Measurements from ENCODE around the gene SPINT1.

The SPINT1 gene

GRCh38 chr15:40893733-40894680 lies 50.2 kb downstream of the SPINT1 start, which contains the start of gene VPS18:
Gene VPS18, plus strand, starts transcription at chr15:40894450. Its CDS starts 319 bp downstream, at chr15:40894769.
- no peak for FAIRE-seq
- peak; percentile 66 for TF ChIP-seq CTCF (IDR thresholded peaks at IDR 0.05; ENCODE audit: insufficient read depth, missing control alignments)
- DNase-seq (ENCODE audit: insufficient read length, low spot score) = peak; percentile 78

- FAIRE-seq = no peak
- TF ChIP-seq CTCF (IDR thresholded peaks at IDR 0.05; ENCODE audit: insufficient read depth, missing control alignments) = peak; percentile 9
- DNase-seq (ENCODE audit: insufficient read length, low spot score) = no peak
These were observed 51.0 kb downstream of the SPINT1 start for GRCh38 chr15:40894681-40895448.

- no peak for FAIRE-seq
- no peak for TF ChIP-seq CTCF (IDR thresholded peaks at IDR 0.05; ENCODE audit: insufficient read depth, missing control alignments)
These were observed 55.8 kb downstream of the SPINT1 start for GRCh38 chr15:40899536-40900207.

GRCh38 chr15:40900256-40901052 lies 56.6 kb downstream of the SPINT1 start:
- DNase-seq (ENCODE audit: insufficient read length, low spot score) (no peak), FAIRE-seq (no peak)
- TF ChIP-seq CTCF (IDR thresholded peaks at IDR 0.05; ENCODE audit: insufficient read depth, missing control alignments) = no peak

More at GRCh38 chr15:40899536-40900207, 55.8 kb downstream of the SPINT1 start:
- no peak for DNase-seq (ENCODE audit: insufficient read length, low spot score)

- TF ChIP-seq CTCF (IDR thresholded peaks at IDR 0.05; ENCODE audit: insufficient read depth, missing control alignments) = no peak
- DNase-seq (ENCODE audit: insufficient read length, low spot score) (no peak), FAIRE-seq (no peak)
These were observed 57.2 kb downstream of the SPINT1 start for GRCh38 chr15:40901053-40901443.

Measured in D721Med (cell line).